ENCODE measurements around the gene SPTBN5.

- TF ChIP-seq CTCF (IDR thresholded peaks at IDR 0.05) (no peak), EP300 (IDR thresholded peaks at IDR 0.05) (no peak)
These were observed 16.1 kb downstream of the SPTBN5 start for GRCh38 chr15:41877631-41878354.

Measured in esophagus muscularis mucosa (tissue), 3 donors.